ENCODE measurements around the gene IL21R.

The IL21R gene

DNA sequence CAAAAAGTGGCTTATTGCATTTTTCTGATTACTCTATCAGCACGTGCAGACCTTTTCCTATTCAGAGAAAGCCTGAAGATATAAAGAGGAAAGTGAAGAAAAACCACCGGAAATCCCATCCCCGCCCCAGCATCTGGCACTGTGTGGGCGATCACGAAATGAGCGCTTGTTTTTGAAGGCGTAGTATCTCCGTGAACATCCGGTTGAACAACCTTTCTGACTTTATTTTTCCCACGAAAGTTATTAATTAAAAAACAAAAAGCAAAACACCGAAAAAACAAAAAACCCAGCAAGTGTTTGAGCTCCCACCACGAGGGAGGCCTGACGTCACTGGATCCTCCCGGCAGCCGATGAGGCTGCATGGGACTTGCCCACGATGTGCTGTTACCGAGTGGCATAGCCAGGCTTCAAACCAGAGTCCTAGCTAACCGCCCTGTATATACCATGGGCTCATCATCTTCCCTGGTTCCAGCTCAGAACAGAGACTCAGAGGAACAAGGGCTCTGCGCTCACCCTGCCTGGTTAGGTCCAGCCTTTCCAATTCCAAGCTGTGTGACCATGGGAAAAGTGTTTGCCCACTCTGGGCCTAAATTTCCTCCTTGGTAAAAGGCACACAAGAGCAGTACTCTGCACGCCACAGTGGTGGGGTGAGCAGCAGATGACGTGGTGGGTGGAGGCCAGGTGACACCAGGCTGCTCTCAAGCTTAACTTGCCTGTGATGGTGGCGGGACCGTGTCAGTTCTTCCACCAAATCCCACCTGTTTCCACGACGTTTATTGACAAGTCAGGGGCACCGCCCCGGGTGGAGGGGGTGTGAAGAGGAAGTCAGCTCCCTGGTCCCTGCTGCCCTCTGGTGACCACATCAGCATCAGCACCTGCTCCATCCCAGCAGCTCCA lies 34.3 kb upstream of the IL21R start:
- DNase-seq (ENCODE audit: insufficient read length, low spot score) (peak; percentile 83), FAIRE-seq (no peak)
- no peak for TF ChIP-seq POLR2A (IDR thresholded peaks at IDR 0.05; ENCODE audit: low read depth, low read length)

DNA sequence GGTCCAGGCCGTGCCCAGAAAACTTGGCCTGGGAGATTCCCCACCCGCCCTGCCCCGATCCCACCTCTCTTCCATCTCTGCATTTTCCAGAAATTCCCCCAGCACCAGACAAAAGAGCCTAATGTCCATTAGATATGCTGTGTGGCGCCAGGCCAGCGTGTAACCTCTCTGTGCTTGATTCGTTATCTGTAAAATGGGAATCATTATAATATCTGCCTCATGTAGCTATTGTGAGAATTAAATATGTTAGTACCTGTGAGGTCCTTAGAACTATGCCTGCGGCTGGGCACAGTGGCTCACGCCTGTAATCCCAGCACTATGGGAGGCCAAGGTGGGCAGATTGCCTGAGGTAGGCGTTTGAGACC lies 33.6 kb upstream of the IL21R start:
- no peak for FAIRE-seq
- no peak for DNase-seq (ENCODE audit: insufficient read length, low spot score)
- TF ChIP-seq POLR2A (IDR thresholded peaks at IDR 0.05; ENCODE audit: low read depth, low read length) = no peak

- no peak for TF ChIP-seq POLR2A (IDR thresholded peaks at IDR 0.05; ENCODE audit: low read depth, low read length)
- DNase-seq (ENCODE audit: insufficient read length, low spot score) (no peak), FAIRE-seq (no peak)
These were observed 32.2 kb upstream of the IL21R start for GRCh38 chr16:27369806-27370205.

DNA sequence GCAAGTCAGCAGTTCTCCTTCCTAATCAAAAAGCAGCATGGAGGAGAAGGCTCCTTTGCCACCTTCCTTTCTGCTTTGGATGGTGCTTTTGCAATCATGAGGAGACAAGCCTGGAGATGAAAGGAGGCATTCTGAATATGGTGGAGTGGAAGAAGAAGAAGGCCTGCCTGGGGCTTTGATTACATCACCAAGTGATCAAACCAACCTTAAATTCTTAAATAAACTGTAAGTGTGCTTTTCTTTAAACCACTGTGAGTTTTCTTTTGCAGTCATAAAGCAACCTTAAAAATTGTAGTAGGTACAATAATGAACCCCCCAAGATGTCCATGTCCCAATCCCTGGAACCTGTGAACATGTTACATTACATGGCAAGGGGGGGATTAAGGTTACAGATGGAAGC lies 31.7 kb upstream of the IL21R start:
- FAIRE-seq = no peak
- no peak for DNase-seq (ENCODE audit: insufficient read length, low spot score)
- TF ChIP-seq POLR2A (IDR thresholded peaks at IDR 0.05; ENCODE audit: low read depth, low read length) = no peak

DNA sequence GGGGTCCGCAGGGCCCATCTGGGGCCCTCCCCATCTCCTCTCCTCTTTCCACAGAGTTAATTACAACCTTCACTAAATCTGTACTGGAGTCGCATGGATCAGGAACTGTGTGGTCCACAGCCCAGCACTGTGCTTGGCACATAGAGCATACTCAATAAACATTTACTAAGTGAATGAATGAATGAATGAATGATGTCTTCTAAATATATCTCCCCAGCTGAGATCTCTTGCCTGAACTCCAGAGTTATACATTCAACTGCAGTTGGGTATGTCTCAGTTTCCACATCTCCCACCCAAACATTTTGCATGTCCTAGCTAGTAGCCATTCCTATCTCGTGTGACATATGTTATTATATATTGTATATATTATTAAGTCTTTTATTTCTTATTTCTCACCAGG lies 28.7 kb upstream of the IL21R start:
- FAIRE-seq (no peak), DNase-seq (ENCODE audit: insufficient read length, low spot score) (no peak)
- TF ChIP-seq POLR2A (IDR thresholded peaks at IDR 0.05; ENCODE audit: low read depth, low read length) = no peak

- no peak for TF ChIP-seq POLR2A (IDR thresholded peaks at IDR 0.05; ENCODE audit: low read depth, low read length)
- DNase-seq (ENCODE audit: insufficient read length, low spot score) = no peak
- FAIRE-seq = no peak
These were observed 27.7 kb upstream of the IL21R start for GRCh38 chr16:27374221-27374803.

GRCh38 chr16:27374804-27375425 lies 27.1 kb upstream of the IL21R start:
- DNase-seq (ENCODE audit: insufficient read length, low spot score) (peak; percentile 64), FAIRE-seq (no peak)
- no peak for TF ChIP-seq POLR2A (IDR thresholded peaks at IDR 0.05; ENCODE audit: low read depth, low read length)

GRCh38 chr16:27377666-27378485 lies 24.1 kb upstream of the IL21R start:
- FAIRE-seq = no peak
- DNase-seq (ENCODE audit: insufficient read length, low spot score) = no peak
- TF ChIP-seq POLR2A (IDR thresholded peaks at IDR 0.05; ENCODE audit: low read depth, low read length) = no peak

DNA sequence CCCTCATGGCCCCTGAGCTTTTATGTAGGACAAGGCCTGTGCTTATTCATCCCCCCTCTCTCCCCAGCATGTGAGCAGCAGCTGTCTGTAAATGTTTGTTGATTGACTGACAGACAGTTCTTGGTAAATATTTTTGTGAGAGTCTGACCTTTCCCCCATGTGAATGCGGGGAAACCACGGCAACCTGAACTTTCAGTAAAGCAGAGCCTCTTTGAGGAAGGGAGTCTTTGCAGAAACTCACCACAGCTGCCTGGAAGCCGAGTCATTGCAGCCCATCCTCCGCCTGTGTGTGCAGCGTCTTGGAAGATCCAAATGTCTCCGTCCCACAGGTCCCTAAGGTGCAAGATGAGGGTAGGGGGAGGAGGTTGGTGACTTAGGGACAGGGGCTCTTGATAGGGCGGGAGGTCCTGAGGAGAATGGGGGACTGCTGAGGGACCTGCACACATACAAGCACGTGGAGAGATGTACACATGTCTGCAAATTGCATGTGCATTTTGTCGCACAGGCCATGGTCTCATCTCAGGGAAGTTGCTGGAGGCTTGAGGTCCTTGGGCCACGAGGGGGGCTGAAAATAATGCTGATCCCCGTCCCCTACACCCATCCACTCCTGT lies 23.0 kb upstream of the IL21R start:
- no peak for DNase-seq (ENCODE audit: insufficient read length, low spot score)
- FAIRE-seq = no peak
- no peak for TF ChIP-seq POLR2A (IDR thresholded peaks at IDR 0.05; ENCODE audit: low read depth, low read length)

DNA sequence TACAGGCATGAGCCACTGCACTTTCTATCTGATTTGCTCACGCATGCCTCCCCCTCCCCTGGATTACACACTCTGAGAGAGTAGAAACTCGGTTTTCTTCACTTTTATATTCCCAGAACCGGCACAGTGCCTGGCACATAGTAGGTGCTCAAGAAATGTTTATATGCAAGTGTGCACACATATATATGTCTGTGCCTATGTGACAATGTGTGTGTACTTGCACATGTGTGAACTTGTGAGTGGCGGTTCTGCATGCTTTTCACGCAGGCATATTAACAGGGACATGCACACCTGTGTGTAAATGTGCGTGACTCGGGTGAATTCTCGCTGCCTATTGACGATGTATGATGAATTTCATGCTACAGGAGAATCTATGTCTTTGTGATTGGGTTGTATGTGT lies 22.1 kb upstream of the IL21R start:
- no peak for DNase-seq (ENCODE audit: insufficient read length, low spot score)
- no peak for FAIRE-seq
- no peak for TF ChIP-seq POLR2A (IDR thresholded peaks at IDR 0.05; ENCODE audit: low read depth, low read length)

DNA sequence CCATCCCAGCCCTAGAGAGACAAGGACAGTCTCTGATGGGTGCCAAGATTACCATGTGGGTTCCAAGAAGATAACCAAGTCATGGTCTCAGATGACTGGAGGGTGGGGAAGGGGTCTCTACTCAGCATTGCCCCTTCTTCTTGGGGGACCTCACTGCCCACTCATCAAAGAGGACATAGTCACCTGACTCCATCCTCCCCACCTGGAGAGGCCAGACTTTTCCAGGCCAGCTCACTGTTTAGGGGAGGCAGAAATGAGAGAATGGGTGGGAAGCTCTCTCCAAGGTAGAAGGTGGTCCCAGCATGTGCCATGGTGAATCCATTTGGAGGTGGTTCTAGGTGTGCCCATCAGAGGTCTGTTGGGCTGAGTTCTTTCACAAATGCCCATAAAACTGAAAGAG lies 20.7 kb upstream of the IL21R start:
- no peak for FAIRE-seq
- DNase-seq (ENCODE audit: insufficient read length, low spot score) = no peak
- no peak for TF ChIP-seq POLR2A (IDR thresholded peaks at IDR 0.05; ENCODE audit: low read depth, low read length)

GRCh38 chr16:27381974-27382855 lies 19.8 kb upstream of the IL21R start:
- FAIRE-seq (no peak), DNase-seq (ENCODE audit: insufficient read length, low spot score) (no peak)
- TF ChIP-seq POLR2A (IDR thresholded peaks at IDR 0.05; ENCODE audit: low read depth, low read length) = no peak
